Fibroblast of mammary gland (primary cell): ENCODE measurements around the gene SPTBN4.
"Not testable (repeated sequence)": the region's sequence is repeated elsewhere in the genome, so short reads cannot be mapped to it uniquely, and the experiment has no call there.

Experiments
- DNase-seq: peaks from one replicate; pipeline ENCODE4 v3.0.0-alpha.2; 2010; ENCODE audit warnings: low read depth
- H3K4me3 ChIP-seq: 2 replicates; pipeline ENCODE4 v1.5.1; 2011; ENCODE audit warnings: low read depth, mild to moderate bottlenecking, low read length, moderate library complexity; ENCODE audit not compliant: control insufficient read depth
- CTCF ChIP-seq: conservative IDR thresholded peaks from 2 replicates; pipeline ENCODE4 v1.5.1; 2011; ENCODE audit warnings: low read depth, low read length, inconsistent platforms; ENCODE audit not compliant: control insufficient read depth, insufficient read depth

The SPTBN4 gene

GRCh38 chr19:40512473-40513344 is 45.9 kb downstream of the SPTBN4 start:
- no peak for DNase-seq
- TF ChIP-seq CTCF, result no peak
- H3K4me3 ChIP-seq, result no peak overlapping the region

- DNase-seq, result no peak
- no peak for TF ChIP-seq CTCF
- H3K4me3 ChIP-seq, result no peak overlapping the region
Observed at GRCh38 chr19:40513345-40513678, 46.5 kb downstream of the SPTBN4 start.

- no peak overlapping the region for H3K4me3 ChIP-seq
- TF ChIP-seq CTCF, result no peak
- no peak for DNase-seq
Observed at GRCh38 chr19:40513741-40514315, 47.0 kb downstream of the SPTBN4 start.

- no peak for TF ChIP-seq CTCF
- H3K4me3 ChIP-seq, result no peak overlapping the region
- DNase-seq, result no peak
Observed at GRCh38 chr19:40517248-40517647, 50.4 kb downstream of the SPTBN4 start.

- no peak for DNase-seq
- H3K4me3 ChIP-seq, result no peak overlapping the region
- TF ChIP-seq CTCF, result no peak
Observed at GRCh38 chr19:40519352-40520322, 52.8 kb downstream of the SPTBN4 start.

GRCh38 chr19:40521276-40521675 is 54.5 kb downstream of the SPTBN4 start:
- TF ChIP-seq CTCF, result peak; percentile 54
- no peak overlapping the region for H3K4me3 ChIP-seq
- DNase-seq, result peak; percentile 44

- not testable (repeated sequence) for H3K4me3 ChIP-seq, DNase-seq
Observed at GRCh38 chr19:40521900-40522299, 55.1 kb downstream of the SPTBN4 start.
